AG04450 (cell line): Measurements from ENCODE around the gene DCTN2. TPM values are rescaled to one million over a fixed set of nuclear protein-coding genes. Genes with fewer than 3 reads are reported as not detected.
"Not testable (repeated sequence)": the region's sequence is repeated elsewhere in the genome, so short reads cannot be mapped to it uniquely, and the experiment has no call there.

Source experiments
- CTCF ChIA-PET: fragments of 300-600, 350-600 bp; formaldehyde crosslinking; extraction: SDS; loops from one replicate; lab custom pipeline; 2022; ENCODE audit warnings: antibody characterized with exemption, inconsistent platforms; lab: Charles Lee
- POLR2A ChIA-PET: fragments of 350-600 bp; formaldehyde crosslinking; extraction: SDS; loops from one replicate; lab custom pipeline; 2021; ENCODE audit warnings: antibody characterized with exemption, inconsistent platforms; lab: Yijun Ruan, JAX
- DNase-seq: peaks from one replicate; pipeline ENCODE4 v3.0.0-alpha.2; 2011; ENCODE audit warnings: low read depth, low spot score
- H3K27ac ChIP-seq: one replicate; pipeline ENCODE4 v1.5.1; 2012; ENCODE audit warnings: low read depth, low read length, control low read depth
- H3K27me3 ChIP-seq: one replicate; pipeline ENCODE4 v1.6.0; 2012; ENCODE audit warnings: low read length; ENCODE audit not compliant: control insufficient read depth, insufficient read depth
- H3K4me3 ChIP-seq: 2 replicates; pipeline ENCODE4 v1.5.1; 2011; ENCODE audit warnings: mild to moderate bottlenecking, low read depth, low read length, control low read depth
- H3K9me3 ChIP-seq: 2 replicates; pipeline ENCODE4 v1.5.1; 2012; ENCODE audit warnings: low read length; ENCODE audit not compliant: control insufficient read depth, insufficient read depth
- polyA plus RNA-seq: library from polyadenylated mRNA; depleted of rRNA; stranded (reverse); fragments of >200 nt; gene quantifications from 2 replicates; pipeline ENCODE4 v1.2.3, GENCODE V29; 2011
- TF ChIP-seq, protein P1 (sequence below): IDR thresholded peaks from 2 replicates; pipeline ENCODE4 v1.5.1; 2011; ENCODE audit warnings: low read depth, low read length, control low read depth, inconsistent platforms

Gene DCTN2
- polyA plus RNA-seq, 1 experiment = 160 TPM

DNA sequence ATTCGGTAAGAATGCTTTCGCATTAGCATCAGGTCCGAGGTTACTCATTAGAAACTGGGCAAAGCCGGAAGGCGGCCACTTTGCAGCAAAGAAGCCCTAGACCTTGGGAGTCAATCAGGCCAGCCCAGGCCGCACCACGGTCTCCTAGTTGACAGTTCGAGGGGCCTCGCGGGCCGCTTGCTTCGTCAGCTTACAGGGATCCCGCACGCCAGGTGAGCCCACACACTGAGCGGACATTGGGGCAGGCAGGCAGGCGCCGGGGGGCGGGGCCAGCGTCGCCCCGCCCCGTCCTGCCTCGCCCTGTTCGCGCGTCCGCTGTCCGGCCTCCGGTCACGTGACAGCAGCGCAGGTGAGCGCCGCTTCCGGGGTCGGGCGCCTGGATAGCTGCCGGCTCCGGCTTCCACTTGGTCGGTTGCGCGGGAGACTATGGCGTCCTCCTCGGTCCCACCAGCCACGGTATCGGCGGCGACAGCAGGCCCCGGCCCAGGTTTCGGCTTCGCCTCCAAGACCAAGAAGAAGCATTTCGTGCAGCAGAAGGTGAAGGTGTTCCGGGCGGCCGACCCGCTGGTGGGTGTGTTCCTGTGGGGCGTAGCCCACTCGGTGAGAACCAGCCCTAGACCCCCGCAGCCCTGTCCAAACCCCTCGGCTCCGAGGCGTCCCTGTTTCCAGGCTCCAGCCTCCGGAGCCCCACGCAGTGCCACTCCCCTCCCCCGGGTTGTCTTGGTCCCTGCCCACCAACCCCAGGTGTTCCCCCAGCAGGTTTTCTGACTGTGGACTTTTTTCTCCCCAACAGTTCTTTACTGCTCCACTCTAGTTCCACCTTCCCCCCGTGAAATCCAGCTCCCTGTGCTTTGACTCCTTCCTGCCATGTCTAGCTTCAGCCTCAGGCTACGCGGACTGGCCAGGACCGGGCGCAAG, 44.1 kb upstream of the DCTN2 start, which contains the start of gene PIP4K2C:
TSS of gene PIP4K2C (plus strand) at position 329 of the 918 bp plus-strand sequence. CDS start at position 427, 98 bp downstream.
- POLR2A ChIA-PET = no interaction called here
- H3K9me3 ChIP-seq = no peaks in the 10 kb centered on the region; the same call in 1 of the 2 replicates
- TF ChIP-seq, protein P1, sequence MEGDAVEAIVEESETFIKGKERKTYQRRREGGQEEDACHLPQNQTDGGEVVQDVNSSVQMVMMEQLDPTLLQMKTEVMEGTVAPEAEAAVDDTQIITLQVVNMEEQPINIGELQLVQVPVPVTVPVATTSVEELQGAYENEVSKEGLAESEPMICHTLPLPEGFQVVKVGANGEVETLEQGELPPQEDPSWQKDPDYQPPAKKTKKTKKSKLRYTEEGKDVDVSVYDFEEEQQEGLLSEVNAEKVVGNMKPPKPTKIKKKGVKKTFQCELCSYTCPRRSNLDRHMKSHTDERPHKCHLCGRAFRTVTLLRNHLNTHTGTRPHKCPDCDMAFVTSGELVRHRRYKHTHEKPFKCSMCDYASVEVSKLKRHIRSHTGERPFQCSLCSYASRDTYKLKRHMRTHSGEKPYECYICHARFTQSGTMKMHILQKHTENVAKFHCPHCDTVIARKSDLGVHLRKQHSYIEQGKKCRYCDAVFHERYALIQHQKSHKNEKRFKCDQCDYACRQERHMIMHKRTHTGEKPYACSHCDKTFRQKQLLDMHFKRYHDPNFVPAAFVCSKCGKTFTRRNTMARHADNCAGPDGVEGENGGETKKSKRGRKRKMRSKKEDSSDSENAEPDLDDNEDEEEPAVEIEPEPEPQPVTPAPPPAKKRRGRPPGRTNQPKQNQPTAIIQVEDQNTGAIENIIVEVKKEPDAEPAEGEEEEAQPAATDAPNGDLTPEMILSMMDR = no peak
- CTCF ChIA-PET = interaction anchor here (0.7 to 3.7 kb wide), 6 partner anchors 8 to 135 kb away, joined by 3 to 52 read pairs (median 4); partner anchors contain the start of gene B4GALNT1
- peaks cover 13% of the 10 kb centered on the region for H3K27me3 ChIP-seq
- H3K27ac ChIP-seq = no peak within 1 kb of the TSS
- no peak for DNase-seq
- H3K4me3 ChIP-seq = peak within 1 kb of the TSS; percentile 84

- CTCF ChIA-PET = interaction anchor here (0.6 to 2.1 kb wide), 3 partner anchors 19 to 136 kb away, joined by 4 to 6 read pairs (median 6); partner anchors contain the start of gene B4GALNT1
- TF ChIP-seq, protein P1 = no peak
- no peak for DNase-seq
- Histone ChIP-seq H3K27ac (no peak overlapping the region), H3K27me3 (peaks cover 16% of the 10 kb centered on the region), H3K4me3 (peak overlapping the region; percentile 84), H3K9me3 (no peaks in the 10 kb centered on the region; the same call in 1 of the 2 replicates)
- POLR2A ChIA-PET = no interaction called here
Observed at GRCh38 chr12:57590479-57590863, 43.5 kb upstream of the DCTN2 start.

DNA sequence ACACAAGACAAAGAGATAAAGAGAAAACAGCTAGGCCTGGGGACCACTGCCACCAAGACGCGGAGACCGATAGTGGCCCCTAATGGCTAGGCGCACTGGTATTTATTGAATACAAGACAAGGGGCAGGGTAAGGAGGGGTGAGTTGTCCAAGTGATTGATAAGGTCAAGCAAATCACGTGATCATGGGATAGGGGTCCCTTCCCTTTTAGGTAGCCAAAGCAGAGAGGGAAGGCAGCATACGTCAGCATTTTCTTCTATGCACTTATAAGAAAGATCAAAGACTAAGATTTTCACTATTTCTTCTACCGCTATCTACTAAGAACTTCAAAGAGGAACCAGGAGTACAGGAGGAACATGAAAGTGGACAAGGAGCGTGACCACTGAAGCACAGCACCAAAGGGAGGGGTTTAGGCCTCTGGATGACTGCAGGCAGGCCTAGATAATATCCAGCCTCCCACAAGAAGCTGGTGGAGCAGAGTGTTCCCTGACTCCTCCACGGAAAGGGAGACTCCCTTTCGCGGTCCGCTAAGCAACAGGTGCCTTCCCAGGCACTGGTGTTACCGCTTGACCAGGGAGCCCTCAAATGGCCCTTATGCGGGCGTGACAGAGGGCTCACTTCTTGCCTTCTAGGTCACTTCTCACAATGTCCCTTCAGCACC, 42.1 kb upstream of the DCTN2 start:
- H3K4me3 ChIP-seq, H3K27ac ChIP-seq, POLR2A ChIA-PET, H3K9me3 ChIP-seq, DNase-seq: not testable (repeated sequence)
- H3K27me3 ChIP-seq = peaks cover 18% of the 10 kb centered on the region
- CTCF ChIA-PET = interaction anchor here (1.4 kb wide), 1 partner anchor 44 kb away, joined by 4 read pairs; the partner anchor contains the start of gene B4GALNT1

DNA sequence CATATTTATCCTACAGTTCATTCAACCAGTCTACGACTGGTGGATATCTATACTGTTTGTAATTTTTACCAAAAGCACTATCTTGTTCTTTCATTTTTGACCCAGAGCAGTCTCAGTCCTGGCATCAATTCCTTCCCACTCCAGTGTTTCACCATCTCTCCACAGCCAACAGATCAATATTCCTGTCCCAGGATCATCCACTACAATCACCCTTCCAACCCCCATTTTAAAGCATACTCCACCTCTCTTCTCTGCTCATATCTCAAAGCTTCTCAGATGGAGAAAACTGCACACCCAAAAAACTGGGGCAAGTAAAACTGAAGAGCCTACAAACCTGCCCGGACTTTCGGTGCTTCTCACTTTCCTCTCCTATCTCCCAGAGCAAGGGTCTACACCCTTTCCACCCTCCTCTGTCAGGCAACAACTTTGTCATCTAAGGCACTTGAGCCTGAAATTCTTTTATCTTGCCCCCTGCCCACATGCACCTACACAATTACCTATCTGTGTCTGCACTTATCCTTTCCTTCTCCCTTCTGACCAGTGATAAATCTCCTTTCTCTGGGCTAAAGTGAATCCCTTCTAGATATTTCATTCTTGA, 39.9 kb upstream of the DCTN2 start:
- DNase-seq = no peak
- TF ChIP-seq, protein P1 = no peak
- no peak overlapping the region for H3K4me3 ChIP-seq
- H3K27me3 ChIP-seq = peaks cover 20% of the 10 kb centered on the region
- CTCF ChIA-PET = interaction anchor here (4.3 kb wide), 1 partner anchor 47 kb away, joined by 59 read pairs; the partner anchor contains the start of gene B4GALNT1
- H3K9me3 ChIP-seq = no peaks in the 10 kb centered on the region; the same call in 1 of the 2 replicates
- POLR2A ChIA-PET = no interaction called here
- no peak overlapping the region for H3K27ac ChIP-seq

DNA sequence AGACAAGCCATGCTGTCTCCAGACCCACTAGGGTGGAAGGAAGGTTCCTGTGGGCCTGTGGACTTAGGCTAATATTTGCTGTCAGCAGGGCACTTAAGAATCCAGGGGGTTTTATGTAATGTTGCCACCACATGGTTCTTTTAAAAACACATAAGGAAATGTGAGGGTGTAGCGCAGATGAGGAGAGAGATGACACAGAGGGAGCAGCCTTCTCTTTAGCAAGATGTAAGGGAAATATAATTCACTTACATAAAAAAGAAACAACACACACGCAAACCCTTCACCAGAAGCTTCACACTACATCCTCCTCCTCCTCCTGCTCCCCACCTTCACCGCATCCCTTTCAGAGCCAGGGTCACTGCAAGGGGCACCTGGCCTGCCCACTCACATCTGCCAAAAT, 39.1 kb upstream of the DCTN2 start:
- no peak overlapping the region for H3K27ac ChIP-seq
- no peak overlapping the region for H3K4me3 ChIP-seq
- TF ChIP-seq, protein P1 = no peak
- POLR2A ChIA-PET = no interaction called here
- CTCF ChIA-PET = interaction anchor here (0.9 to 6.7 kb wide), 4 partner anchors 36 to 148 kb away, joined by 11 to 112 read pairs (median 48); partner anchors contain the start of genes B4GALNT1 and OS9
- no peak for DNase-seq
- H3K9me3 ChIP-seq = no peaks in the 10 kb centered on the region; the same call in 1 of the 2 replicates
- peaks cover 20% of the 10 kb centered on the region for H3K27me3 ChIP-seq
